ENCODE results near the gene ESPL1.
A peak's percentile ranks its signal among the peaks of the same experiment; 100 is the strongest.

Gene ESPL1

GRCh38 chr12:53267999-53268629 is at the start of gene ESPL1:
TSS of gene ESPL1 (plus strand) at chr12:53268299. CDS start at chr12:53268767, 468 bp downstream.
- DNase-seq = peak; percentile 81

DNA sequence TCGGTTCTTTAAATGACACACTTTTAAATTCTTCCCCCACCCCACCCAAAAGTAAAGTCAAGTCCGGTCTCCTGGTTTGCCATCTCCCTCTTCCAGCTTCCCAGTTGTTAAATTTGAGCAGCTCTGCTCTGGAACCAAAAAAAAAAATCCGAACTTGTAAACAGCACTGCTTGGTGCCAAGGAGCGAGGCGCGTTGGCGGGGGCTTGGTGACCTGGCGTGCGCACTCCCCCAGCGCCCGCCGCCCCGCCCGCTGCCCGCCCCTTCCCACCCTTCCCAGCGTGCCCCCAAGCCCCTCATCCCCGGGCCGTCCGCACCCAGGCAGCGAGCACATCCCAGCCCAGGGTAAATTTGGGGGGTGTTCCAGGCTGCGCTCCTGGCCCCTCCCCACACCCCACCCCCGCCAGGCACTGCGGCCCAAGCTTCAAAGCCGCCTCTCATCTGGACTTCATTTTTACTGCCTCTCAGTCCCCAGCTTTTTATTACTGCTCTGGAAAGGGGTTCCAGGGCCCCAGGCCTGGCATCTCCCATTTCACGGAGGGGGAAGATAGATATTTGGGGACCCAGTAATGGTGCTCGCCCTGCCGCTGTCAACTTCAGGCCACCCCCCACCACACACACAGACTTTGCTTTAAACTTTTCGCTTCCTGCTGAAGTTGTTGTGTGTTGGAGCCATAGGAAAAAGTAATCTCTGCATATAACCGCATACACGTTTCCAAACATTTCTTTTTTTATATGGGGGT is 49.4 kb upstream of the ESPL1 start:
- DNase-seq = peak; percentile 52

- peak; percentile 90 for DNase-seq
These were observed 48.7 kb upstream of the ESPL1 start for GRCh38 chr12:53219292-53219955.

DNA sequence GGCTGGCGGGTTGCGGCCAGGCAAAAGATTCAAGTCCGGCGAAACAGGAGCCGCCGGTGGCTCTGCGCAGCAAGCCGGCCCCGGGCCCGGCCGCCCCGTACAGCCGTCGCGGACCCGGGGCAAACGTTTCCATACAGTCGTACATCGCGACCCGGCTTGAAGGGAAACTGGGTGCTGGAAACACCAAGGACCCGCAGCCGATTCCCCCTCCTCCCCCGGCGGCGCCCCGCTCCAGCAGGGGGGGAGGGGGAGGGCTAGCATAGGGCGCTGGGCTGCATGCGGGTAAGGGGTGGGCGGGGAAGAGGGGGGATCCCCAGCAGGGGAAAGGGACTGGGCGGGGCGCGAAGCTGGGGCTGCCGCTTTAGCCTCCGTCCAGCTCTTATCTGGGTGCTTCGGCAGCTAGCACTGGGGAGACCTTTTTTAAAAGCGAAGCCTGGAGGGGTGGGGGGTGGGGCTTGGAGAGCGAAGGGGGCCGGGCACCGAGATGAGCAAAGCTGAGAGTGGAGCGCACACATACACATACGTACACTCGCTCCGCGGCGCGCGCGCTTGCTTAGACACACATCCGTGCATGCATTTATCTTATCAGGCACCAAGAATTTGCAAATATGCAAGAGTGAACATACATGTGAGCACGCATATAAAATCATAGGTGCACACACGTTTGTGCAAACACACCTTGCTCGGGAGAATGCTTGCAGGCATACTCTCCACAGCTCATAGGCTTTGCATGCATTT is 48.0 kb upstream of the ESPL1 start:
- DNase-seq = peak; percentile 85

- peak; percentile 86 for DNase-seq
These were observed 47.4 kb upstream of the ESPL1 start for GRCh38 chr12:53220694-53221202.

GRCh38 chr12:53221203-53222080 is 46.7 kb upstream of the ESPL1 start:
- DNase-seq = peak; percentile 53

DNA sequence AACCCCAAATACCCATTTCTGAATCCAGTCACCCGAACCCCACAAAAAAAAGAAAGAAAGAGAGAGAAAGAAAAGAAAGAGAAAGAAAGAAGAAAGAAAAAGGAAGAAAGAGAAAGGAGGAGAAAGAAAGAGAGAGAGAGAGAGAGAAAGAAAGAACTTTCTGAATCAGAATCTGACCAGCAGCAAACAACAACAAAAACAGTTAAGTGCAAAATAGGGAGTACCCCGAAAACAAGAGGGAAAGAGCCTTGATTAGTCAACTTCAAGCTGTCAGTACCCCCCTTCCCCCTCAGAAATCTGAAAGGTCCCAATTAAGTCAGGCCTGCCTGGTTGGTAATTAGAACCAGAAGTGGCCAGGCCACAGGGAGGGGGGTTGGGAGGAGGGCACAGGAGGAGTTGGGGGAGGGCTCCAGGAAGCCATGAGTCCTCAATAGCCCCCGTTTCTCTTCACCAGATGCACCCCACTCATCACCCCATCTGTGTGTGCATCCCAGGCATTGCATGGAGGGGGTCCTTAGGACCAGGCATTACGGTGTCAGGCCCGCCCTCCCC is 45.9 kb upstream of the ESPL1 start:
- no peak for DNase-seq

DNA sequence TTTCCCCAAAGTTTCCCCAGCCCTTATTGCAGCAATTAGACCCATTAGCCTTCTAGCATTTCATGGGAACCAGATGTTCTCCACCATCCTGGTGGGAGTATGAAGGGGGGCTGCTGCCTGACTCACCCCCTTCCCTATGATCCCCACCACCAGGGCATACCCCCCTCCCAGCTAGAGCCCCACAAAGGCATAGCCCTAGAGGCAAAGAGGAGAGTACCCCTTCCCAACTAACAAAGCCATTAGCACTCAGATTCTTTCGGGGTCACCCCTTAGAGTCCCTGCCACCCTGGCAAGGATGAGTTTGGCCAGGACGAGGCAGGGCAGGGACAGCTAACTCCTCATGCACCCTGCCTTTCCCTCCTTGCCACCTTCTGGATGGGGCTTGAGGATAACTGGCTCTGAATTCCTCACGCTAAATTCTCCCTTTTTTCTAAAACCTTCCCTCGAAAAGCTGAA is 45.3 kb upstream of the ESPL1 start:
- no peak for DNase-seq

DNA sequence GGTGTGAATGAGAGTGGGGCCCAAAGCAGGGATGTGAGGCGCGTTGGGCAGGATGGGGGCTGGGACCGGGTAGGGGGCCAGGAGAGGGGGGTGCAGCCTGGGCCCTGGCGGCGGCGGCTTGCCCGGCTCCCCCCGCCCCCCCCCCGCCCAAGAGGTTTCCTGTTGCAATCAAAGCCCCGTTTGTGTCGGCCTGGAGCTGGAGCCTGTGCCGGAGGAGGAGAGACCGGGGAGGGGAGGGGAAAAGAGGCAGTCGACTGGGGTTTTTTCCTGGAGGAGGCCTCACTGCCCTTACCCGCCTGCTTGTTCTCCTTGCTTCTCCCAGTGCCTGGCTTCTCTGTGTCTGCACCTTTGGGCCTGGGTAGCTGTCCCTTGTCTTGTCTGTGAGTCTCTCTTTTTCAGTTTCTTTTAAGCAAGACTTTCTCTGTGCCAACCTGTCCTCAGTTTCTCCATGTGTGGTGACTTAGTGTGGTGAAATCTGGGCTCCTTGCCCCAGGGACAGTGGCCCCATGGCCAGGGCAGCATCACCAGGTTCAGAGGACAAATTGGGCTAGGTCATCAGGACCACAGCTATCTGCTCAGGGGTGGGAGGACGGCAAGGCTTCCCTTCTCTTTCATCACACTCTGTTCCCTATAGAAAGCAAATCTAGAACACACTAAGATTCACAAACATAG is 44.6 kb upstream of the ESPL1 start:
- peak; percentile 21 for DNase-seq

DNA sequence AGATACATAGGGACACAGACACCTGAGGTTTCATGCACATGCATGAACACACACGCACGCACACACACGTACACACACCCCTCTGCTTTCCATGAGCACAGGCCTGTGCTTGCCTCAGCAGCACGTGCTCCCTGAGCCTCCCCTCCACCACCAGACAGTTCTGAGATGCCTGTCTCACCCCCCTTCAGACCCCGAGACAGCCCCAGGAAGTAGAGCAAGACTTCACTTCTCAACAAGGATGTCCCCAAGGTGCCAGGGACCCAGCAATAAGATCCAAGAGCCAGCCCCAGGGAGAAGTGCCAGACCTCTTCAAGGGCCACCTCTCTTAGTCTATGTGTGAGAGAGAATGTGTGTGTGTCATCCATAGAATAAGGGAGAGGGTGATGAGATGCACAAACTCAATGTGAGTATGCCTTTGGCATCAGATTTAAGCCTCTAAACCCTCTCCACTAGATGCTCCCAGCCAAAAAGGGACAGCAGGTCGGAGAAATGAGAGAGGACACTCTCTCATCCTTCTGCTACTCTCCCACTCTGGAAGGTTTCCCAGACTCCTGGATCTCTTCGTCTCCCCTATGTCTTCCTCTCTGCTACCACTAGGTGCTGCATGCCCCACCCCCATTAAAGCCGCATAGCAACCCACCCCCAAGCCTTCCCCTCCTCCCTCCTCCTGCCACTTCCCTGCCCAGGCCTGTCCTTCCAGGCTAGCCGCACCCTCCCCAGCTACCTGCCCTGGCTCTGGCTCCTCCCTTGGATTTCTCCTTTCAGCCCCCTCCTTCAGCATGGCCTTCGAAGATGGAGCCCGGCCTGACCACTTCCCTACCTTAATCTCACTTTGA is 43.8 kb upstream of the ESPL1 start:
- no peak for DNase-seq

DNA sequence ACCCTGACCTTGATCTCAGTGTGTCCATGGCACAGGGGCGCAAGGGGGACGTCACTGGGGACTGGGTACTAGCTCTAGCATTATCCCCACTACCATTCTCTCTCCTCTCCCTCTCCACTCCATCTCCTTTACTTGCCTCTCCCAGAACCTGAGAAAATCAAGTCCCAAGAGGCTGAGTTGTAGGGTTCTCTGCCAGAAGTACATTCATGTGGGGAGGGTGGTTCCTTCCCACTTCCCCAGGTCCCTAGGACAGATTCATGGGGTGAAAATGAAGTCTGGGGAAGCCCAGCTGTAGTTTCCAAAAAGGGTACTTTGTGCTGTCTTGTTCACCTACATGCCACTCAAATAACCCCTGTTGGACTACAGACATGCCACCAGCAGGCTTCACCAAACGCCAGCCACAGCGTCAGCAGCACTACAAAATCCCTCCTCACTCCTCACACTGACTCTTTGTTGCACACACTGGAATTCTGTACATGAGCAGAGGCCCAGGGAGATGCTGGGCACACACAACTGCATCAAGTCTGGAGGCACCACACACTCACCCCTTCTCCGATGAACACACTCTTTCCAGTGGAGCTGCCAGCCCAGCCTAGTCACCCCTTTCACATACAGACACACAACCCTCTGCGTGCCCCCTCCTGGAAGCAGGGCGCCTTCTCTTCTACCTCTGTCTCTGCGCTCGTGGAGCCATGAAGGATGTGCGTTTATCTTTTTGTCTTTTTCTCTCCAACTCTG is 43.0 kb upstream of the ESPL1 start:
- no peak for DNase-seq

DNA sequence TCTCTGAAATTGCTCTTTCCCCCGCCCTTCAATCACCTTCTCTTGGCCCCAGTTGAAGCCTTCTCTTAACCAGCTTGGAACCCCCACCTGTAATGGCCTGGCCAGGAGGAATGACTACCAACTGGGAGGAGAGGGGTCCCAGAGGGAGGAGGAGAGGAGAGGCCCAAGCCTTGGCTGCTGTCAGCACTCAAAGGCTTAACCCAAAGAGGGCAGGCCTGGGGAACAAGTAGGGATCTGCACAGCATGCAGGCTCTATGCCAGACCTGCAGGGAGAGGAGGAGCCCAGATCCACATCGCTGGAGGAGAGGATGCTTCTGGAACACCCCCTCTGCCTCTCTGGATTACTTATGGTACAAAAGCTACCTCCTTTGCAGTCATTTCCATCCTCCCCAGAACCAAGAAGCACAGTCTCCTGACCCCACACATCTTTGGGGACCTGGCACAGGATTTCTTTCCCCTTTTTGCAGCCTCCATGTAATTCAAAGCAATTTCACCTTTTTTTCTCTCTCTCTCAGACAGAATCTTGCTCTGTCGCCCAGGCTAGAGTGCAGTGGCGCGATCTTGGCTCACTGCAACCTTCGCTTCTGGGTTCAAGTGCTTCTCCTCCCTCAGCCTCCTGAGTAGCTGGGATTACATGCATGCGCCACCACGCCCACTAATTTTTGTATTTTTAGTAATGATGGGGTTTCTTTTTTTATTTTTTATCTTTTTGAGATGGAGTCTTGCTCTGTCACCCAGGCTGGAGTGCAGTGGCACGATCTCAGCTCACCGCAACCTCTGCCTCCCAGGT is 42.3 kb upstream of the ESPL1 start:
- DNase-seq = no peak

GRCh38 chr12:53226815-53227214 is 41.3 kb upstream of the ESPL1 start:
- DNase-seq = no peak

GRCh38 chr12:53227341-53227740 is 40.8 kb upstream of the ESPL1 start:
- DNase-seq = no peak

- DNase-seq = no peak
These were observed 40.3 kb upstream of the ESPL1 start for GRCh38 chr12:53227836-53228235.

DNA sequence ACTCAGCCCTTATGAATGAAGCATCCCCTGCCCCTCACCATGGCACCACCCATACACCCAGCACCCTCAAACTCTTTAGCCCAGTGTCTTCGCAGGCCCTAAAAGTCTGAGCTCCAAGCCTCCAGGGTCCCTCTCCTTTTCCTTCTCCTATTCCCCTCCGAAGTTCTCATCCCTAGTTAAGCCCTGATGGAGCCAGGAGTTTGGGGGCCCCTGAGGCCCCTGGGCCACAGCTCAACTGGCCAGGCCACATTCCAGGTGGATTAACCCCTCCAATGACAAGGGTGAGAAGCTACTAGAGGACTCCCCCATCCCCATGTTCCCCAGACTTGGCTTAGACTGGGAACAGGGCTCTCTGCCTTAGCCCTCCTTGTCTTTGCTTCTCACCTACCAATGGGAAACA is 38.6 kb upstream of the ESPL1 start:
- no peak for DNase-seq

- DNase-seq = peak; percentile 9
These were observed 37.8 kb upstream of the ESPL1 start for GRCh38 chr12:53230108-53230845.

- DNase-seq = no peak
These were observed 36.5 kb upstream of the ESPL1 start for GRCh38 chr12:53231671-53231920.
